HuH-7 (cell line): ENCODE data around the gene UBE2U.
"Not testable (repeated sequence)": the region's sequence is repeated elsewhere in the genome, so short reads cannot be mapped to it uniquely, and the experiment has no call there.

Source experiments
- DNase-seq: peaks from one replicate; pipeline ENCODE4 v3.0.0; 2011; ENCODE audit warnings: low spot score

Gene UBE2U

GRCh38 chr1:64192290-64192689 lies 11.1 kb upstream of the UBE2U start:
- no peak for DNase-seq

- DNase-seq, result no peak
Measured at GRCh38 chr1:64194168-64195080, 9.0 kb upstream of the UBE2U start.

GRCh38 chr1:64195081-64195395 lies 8.4 kb upstream of the UBE2U start:
- no peak for DNase-seq

GRCh38 chr1:64196074-64196870 lies 7.2 kb upstream of the UBE2U start:
- no peak for DNase-seq

GRCh38 chr1:64197076-64197475 lies 6.3 kb upstream of the UBE2U start:
- no peak for DNase-seq

GRCh38 chr1:64199154-64199553 lies 4.3 kb upstream of the UBE2U start:
- DNase-seq, result no peak

GRCh38 chr1:64200064-64200463 lies 3.4 kb upstream of the UBE2U start:
- no peak for DNase-seq

GRCh38 chr1:64209221-64209620 lies 5.8 kb downstream of the UBE2U start:
- DNase-seq, result no peak

- no peak for DNase-seq
Measured at GRCh38 chr1:64212031-64212430, 8.6 kb downstream of the UBE2U start.

GRCh38 chr1:64215576-64215975 lies 12.2 kb downstream of the UBE2U start:
- DNase-seq, result no peak

GRCh38 chr1:64220241-64220640 lies 16.8 kb downstream of the UBE2U start:
- DNase-seq, result no peak

GRCh38 chr1:64223329-64224151 lies 20.1 kb downstream of the UBE2U start:
- DNase-seq, result no peak

GRCh38 chr1:64224236-64224635 lies 20.8 kb downstream of the UBE2U start:
- DNase-seq, result not testable (repeated sequence)

- DNase-seq, result no peak
Measured at GRCh38 chr1:64228167-64228957, 24.9 kb downstream of the UBE2U start.

- no peak for DNase-seq
Measured at GRCh38 chr1:64229307-64229706, 25.9 kb downstream of the UBE2U start.

- DNase-seq, result no peak
Measured at GRCh38 chr1:64231153-64231552, 27.7 kb downstream of the UBE2U start.

- DNase-seq, result no peak
Measured at GRCh38 chr1:64231654-64232053, 28.2 kb downstream of the UBE2U start.

GRCh38 chr1:64234714-64235113 lies 31.3 kb downstream of the UBE2U start:
- no peak for DNase-seq

- no peak for DNase-seq
Measured at GRCh38 chr1:64235181-64235580, 31.8 kb downstream of the UBE2U start.

- no peak for DNase-seq
Measured at GRCh38 chr1:64235910-64236309, 32.5 kb downstream of the UBE2U start.

GRCh38 chr1:64236541-64236954 lies 33.1 kb downstream of the UBE2U start:
- no peak for DNase-seq

GRCh38 chr1:64239519-64239918 lies 36.1 kb downstream of the UBE2U start:
- not testable (repeated sequence) for DNase-seq
